HepG2 (cell line): ENCODE results near the gene MB21D2. TPM values are rescaled to one million over a fixed set of nuclear protein-coding genes. Genes with fewer than 3 reads are reported as not detected.

ENCODE experiments used
- ZNF274 ChIP-seq: sonication (generic); formaldehyde crosslinking; IDR thresholded peaks from 2 replicates; pipeline ENCODE4 v1.5.1; 2020; ENCODE audit warnings: mild to moderate bottlenecking, missing genetic modification reagents
- polyA plus RNA-seq, 8 experiments: library from polyadenylated mRNA; depleted of rRNA in 3 of 8; stranded (reverse) in 7 of 8; unstranded in 1 of 8; fragments of >200 nt; fragmentation: Illumina TruSeq in 4 of 8; extraction: Trizol in 4 of 8; gene quantifications; 2 replicates each; pipeline versions ENCODE4 v1.2.1 to v1.2.3, GENCODE V29; 2011 to 2016; ENCODE audit warnings: low read depth in 4 of 8, missing spikeins in 1 of 8, mixed read lengths in 1 of 8; ENCODE audit not compliant: insufficient read depth in 1 of 8
- total RNA-seq, 5 experiments: library from RNA; depleted of rRNA; stranded (reverse); fragments of >200 nt; fragmentation: Illumina TruSeq; extraction: Trizol; gene quantifications; 2 replicates each; pipeline ENCODE4 v1.2.3, GENCODE V29; 2016; ENCODE audit warnings: low read depth in 1 of 5
- TF ChIP-seq, protein P1 (sequence below): sonication (generic); formaldehyde crosslinking; IDR thresholded peaks from 2 replicates; pipeline ENCODE4 v1.4.0; 2020; ENCODE audit warnings: missing genetic modification reagents, borderline replicate concordance
- TF ChIP-seq, protein P2 (sequence below): sonication (generic); formaldehyde crosslinking; IDR thresholded peaks from 2 replicates; pipeline ENCODE4 v1.5.1; 2020; ENCODE audit warnings: missing genetic modification reagents, mild to moderate bottlenecking, borderline replicate concordance
- TF ChIP-seq, protein P3 (sequence below): sonication (generic); formaldehyde crosslinking; IDR thresholded peaks from 2 replicates; pipeline ENCODE4 v1.4.0; 2020; ENCODE audit warnings: mild to moderate bottlenecking, missing genetic modification reagents
- TF ChIP-seq, protein P4 (sequence below): sonication (generic); formaldehyde crosslinking; conservative IDR thresholded peaks from 2 replicates; pipeline ENCODE4 v1.5.0; 2020; ENCODE audit warnings: missing genetic modification reagents

Gene MB21D2
- total and polyA plus RNA-seq, 2 of the 13 experiments (the other 11 are each of a cell fraction or from before 2014, with no cell fraction given) = 0.90 to 1.6 TPM

DNA sequence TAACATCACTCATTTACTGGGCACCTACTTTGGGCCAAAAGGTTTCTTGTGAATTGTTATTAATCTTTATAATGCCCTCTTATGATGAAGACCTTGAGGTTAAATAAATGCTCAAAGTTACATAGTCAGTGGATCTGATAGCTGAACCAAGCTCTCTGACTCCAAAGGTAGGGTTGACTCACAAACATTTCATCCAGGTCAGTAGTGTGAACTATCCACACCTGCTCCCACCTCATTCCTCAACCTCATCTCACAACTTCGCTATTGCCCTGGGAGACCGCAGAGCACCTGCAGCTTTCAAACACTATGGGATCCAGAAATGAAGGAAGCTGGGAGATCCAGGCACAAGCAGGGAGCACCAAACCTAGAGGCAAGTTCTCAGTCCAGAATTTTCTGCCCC, 96.5 kb downstream of the MB21D2 start (continued):
- TF ChIP-seq, protein P1, sequence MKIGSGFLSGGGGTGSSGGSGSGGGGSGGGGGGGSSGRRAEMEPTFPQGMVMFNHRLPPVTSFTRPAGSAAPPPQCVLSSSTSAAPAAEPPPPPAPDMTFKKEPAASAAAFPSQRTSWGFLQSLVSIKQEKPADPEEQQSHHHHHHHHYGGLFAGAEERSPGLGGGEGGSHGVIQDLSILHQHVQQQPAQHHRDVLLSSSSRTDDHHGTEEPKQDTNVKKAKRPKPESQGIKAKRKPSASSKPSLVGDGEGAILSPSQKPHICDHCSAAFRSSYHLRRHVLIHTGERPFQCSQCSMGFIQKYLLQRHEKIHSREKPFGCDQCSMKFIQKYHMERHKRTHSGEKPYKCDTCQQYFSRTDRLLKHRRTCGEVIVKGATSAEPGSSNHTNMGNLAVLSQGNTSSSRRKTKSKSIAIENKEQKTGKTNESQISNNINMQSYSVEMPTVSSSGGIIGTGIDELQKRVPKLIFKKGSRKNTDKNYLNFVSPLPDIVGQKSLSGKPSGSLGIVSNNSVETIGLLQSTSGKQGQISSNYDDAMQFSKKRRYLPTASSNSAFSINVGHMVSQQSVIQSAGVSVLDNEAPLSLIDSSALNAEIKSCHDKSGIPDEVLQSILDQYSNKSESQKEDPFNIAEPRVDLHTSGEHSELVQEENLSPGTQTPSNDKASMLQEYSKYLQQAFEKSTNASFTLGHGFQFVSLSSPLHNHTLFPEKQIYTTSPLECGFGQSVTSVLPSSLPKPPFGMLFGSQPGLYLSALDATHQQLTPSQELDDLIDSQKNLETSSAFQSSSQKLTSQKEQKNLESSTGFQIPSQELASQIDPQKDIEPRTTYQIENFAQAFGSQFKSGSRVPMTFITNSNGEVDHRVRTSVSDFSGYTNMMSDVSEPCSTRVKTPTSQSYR (CRISPR knock-in tag) = no peak
- TF ChIP-seq, protein P2, sequence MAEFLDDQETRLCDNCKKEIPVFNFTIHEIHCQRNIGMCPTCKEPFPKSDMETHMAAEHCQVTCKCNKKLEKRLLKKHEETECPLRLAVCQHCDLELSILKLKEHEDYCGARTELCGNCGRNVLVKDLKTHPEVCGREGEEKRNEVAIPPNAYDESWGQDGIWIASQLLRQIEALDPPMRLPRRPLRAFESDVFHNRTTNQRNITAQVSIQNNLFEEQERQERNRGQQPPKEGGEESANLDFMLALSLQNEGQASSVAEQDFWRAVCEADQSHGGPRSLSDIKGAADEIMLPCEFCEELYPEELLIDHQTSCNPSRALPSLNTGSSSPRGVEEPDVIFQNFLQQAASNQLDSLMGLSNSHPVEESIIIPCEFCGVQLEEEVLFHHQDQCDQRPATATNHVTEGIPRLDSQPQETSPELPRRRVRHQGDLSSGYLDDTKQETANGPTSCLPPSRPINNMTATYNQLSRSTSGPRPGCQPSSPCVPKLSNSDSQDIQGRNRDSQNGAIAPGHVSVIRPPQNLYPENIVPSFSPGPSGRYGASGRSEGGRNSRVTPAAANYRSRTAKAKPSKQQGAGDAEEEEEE (CRISPR knock-in tag) = no peak
- TF ChIP-seq, protein P3, sequence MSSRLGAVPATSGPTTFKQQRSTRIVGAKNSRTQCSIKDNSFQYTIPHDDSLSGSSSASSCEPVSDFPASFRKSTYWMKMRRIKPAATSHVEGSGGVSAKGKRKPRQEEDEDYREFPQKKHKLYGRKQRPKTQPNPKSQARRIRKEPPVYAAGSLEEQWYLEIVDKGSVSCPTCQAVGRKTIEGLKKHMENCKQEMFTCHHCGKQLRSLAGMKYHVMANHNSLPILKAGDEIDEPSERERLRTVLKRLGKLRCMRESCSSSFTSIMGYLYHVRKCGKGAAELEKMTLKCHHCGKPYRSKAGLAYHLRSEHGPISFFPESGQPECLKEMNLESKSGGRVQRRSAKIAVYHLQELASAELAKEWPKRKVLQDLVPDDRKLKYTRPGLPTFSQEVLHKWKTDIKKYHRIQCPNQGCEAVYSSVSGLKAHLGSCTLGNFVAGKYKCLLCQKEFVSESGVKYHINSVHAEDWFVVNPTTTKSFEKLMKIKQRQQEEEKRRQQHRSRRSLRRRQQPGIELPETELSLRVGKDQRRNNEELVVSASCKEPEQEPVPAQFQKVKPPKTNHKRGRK (CRISPR knock-in tag) = no peak
- no peak for TF ChIP-seq ZNF274 (CRISPR knock-in tag)
- TF ChIP-seq, protein P4, sequence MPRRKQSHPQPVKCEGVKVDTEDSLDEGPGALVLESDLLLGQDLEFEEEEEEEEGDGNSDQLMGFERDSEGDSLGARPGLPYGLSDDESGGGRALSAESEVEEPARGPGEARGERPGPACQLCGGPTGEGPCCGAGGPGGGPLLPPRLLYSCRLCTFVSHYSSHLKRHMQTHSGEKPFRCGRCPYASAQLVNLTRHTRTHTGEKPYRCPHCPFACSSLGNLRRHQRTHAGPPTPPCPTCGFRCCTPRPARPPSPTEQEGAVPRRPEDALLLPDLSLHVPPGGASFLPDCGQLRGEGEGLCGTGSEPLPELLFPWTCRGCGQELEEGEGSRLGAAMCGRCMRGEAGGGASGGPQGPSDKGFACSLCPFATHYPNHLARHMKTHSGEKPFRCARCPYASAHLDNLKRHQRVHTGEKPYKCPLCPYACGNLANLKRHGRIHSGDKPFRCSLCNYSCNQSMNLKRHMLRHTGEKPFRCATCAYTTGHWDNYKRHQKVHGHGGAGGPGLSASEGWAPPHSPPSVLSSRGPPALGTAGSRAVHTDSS (CRISPR knock-in tag) = no peak
